HG03469 (cell line): ENCODE measurements around the gene ADAMTS2.

Experiments used
- ATAC-seq: cut with Tn5 transposase; IDR thresholded peaks from one replicate; pipeline ENCODE4 v1.9.1; 2021; ENCODE audit warnings: mild to moderate bottlenecking, moderate library complexity, moderate number of reproducible peaks; ENCODE audit not compliant: unreplicated experiment

Gene ADAMTS2

DNA sequence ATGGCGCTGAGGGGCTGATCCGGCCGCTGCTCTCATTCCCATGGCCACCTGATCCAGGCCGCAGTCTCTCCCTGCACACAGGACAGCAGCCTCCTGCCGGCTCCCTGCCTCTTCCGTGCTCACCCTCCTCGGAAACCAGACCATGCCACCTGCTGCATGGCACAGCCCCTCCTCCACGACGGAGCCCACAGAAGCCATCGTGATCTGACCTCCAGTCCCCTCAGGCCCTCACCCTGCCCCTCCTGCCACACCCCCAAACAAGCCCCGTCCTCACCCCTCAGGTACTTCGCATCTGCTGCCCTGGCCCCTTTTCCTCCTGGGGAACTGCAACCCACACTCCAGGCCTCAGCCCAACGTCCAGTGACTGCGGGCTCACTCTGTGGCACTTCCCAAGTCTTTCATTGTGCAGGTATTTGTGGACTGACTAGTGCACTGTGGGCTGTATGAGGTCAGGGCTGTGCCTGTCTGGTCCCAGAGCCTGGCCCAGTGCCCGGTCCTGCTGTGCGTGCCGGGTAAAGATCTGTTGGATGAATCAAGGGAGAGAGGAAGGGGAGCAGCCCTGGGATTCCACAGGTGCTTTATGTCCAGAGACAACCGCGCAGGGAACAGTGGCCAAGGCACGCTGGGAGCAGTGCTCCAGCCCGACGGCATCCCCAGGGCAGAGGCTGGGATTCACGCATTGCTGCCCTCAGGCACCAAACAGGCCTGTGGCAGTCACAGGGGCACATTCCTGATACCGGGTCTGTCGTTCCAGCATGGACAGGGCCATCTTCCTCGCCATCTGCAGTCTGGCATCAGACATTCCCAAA, 86.1 kb downstream of the ADAMTS2 start:
- ATAC-seq: no peak

DNA sequence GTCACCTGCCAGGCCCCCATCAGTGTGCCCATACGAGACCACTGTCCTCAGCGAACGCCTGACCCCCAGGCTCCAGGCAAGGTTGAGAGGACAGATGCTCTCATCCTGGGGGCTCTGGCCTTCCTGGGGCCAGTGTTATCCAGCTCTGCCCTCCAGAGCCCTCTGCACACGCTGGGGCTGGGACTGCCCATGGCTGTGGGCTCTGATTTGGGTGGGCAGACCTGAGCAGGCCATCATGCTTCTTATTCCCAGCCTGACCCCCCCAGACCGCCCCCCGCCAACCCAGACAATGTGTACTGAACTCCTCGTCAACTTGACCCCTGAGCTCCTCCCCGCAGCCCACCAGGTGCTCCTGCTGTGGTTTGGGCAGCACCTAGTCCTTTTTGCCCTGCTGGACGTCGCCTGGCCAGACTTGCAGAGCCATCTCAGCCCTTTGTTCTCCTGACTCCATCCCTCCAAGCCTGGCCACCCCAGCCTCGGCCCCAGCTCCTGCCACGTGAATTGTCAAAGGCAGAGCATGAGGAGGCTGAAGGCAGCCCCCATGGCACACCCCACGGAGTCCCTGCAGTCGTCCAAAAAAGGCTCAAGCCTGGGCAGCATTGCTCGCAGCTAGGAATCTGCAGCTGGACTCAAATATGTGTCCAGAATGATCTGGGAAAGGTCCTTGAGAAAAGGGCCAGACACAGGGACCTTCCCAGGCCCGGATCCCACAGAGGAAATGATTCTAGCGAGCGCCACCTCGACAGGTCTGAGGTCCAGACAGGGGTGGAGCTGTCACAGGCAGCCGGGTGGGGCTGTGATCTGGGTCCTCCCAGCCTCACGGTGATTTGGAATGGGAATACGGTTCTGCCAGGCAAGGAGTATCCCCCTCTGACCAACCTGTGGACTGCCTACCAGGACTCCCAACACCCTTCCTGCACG, 87.0 kb downstream of the ADAMTS2 start:
- no peak for ATAC-seq

DNA sequence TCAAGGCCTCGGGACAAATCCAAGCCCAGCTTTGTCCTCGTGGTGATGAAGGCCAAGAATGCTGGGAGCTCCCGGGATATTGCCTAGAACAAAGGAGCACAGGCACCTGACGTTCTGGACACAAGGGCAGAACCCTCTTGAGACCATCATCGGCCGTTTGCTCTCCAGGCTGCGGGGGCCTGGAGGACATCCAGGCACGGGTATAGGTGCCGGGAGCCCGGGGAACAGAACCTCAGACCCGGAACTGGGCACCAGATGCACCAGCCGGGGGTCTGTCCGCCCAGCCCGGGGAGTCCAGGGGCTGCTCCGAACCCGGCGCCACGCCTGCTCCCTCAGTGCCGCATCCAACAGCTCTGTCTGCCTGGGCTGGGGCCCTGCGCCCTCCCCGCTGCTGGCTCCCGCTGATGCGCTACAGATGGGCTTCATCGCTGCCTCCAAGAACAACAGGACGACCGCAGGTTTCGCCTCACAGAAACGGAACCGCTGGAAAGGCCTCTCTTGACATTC, 88.0 kb downstream of the ADAMTS2 start:
- ATAC-seq: no peak

DNA sequence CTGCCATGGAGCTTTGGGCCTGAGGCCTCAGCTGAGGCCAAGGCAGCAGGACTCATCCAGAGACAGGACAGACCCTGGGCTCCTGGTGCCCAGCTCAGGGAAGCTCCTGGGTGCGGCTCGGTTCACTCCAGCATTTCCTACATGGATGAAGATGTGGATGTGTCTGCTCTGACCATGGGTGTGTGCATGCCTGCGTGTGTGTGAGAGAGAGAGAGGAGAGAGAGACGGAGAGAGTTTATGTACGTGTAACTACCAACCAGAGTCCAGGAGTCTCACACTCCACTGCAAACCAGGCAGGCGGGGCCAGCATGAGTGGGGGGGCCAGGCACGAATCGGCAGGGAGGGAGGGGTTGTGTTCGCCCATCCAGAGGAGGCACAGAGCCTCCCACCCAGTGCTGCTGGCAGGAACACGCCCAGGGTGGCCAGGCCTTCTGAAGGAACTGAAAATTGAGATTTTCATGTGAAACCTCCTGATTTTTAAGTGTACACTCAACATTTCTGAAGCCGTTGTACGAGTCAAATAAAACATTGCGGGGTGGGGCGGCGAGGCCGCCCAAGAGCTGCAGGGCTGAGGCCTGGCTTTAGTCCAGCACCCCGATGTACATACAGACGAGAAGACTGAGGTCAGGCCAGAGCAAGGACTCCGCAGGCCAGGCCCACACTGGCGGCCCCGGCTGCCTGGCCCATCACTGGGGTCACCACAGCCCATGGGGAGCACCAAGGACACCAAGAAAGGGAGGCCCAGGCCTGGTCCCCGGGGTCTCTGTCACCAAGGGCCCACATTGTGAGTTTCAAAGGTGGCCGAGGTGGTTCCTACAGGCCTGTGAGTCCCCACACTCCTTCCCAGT, 88.7 kb downstream of the ADAMTS2 start:
- no peak for ATAC-seq

DNA sequence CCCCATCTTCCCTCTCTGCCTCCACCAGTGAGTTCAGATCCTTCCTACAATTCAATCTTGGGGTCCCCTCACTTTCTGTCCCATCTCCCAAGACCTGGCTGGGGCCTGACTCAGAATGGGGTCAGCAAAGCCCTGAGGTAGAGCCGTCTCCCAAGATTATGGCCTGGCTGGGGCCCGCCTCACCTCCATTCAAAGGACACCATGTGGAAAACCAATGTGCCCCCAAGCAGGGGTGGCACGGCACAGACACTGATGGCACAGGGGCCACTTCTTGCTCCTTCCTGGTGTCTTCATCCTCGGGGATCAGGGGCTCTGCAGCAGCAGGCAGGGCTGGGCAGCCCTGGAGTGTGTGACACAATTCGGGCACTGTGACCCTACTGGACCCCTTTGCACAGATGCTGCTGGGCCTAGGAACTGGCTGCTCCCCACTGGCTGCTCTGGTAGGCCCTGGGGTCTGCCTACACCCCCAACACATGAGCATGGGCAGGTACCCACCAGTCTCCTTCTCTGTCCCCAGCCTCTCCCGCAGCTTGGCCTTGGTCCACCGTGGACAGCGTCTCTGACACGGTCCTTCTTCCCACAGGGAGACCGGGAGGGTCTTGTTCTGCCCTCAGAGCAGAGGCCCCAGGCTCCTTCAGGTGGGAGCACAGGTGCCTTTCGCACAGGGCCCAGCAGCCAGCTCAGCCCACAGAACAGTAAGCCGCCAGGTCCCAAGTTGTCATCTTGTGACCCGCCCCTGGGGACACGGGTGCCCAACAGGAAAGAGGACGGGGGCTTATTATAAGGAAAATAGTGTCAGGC, 89.5 kb downstream of the ADAMTS2 start:
- no peak for ATAC-seq

DNA sequence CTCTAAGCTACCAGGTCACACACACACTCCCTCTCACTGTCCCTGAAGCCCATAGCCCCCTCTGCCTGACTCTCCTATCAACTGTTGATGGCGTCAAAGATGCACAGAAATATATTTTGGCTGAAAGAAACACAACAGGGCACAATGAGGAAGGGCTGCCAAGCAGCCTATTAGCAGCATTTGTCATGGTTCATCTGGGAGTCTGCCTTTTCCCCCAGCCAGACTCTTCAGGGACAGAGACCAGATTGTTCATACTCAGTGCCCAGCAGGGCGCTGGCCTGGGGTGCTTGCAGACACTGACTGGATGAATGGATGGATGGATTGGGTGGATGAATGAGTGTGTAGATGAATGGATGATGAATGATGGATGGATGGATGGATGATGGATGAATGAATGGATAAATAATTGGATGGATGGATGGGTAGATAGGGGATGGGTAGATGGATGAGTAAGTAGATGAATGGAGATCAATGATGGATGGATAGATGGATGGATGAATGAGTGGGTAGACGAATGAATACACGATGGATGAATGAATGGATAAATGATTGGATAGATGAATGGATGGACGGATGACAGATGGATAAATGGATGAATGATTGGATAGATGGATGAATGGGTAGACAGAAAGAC, 90.5 kb downstream of the ADAMTS2 start:
- ATAC-seq: no peak

DNA sequence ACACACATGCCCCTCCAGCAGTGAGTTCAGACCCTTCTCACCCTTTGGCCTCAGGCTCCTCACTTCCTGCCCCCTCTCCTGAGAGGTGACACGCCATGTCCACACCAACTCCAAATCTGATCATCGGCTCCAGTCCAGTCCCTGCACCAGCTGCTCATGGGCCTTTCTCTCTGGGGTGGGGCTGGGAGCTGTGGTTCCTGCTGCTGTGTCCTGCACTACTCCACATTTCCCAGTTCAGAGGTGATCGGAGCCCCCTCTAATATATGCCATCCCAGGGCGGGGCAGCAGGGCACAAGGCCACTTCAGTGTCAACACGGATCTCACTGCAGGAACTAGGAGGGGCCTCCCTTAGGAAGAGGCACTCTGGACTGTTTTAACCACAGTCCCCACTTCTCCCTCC, 91.5 kb downstream of the ADAMTS2 start:
- ATAC-seq: no peak

DNA sequence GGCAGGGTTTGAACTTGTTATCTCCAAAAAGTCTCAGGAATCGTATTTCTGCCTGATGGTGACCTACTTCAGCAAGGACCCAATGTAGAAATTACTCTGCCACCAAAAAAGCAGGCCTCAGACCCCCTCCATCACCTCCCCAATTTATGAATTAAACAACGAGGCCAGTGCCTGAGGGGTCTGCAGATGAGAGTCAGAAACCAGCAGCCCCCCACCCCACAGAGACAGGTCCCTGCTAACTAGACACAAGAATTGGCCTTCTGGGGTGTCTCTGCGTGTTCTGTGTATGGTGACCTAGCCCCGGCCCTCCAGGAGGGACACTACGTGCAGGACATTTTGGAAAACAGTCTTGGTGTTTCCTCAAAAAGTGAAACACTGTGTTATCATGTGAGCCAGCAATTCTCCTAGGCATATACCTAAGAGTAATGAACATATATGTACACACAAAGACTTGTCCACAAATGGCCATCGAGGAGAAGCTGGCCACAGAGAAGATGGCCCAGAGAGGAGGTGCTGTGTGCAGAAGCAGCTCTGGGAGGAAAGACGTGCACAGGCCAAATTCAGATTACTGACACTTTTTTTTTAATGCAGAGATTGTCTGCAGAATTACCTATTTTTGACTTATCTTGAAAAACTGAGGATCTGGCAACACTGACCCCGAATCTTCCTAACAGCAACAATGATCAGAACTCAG, 93.8 kb downstream of the ADAMTS2 start:
- no peak for ATAC-seq

DNA sequence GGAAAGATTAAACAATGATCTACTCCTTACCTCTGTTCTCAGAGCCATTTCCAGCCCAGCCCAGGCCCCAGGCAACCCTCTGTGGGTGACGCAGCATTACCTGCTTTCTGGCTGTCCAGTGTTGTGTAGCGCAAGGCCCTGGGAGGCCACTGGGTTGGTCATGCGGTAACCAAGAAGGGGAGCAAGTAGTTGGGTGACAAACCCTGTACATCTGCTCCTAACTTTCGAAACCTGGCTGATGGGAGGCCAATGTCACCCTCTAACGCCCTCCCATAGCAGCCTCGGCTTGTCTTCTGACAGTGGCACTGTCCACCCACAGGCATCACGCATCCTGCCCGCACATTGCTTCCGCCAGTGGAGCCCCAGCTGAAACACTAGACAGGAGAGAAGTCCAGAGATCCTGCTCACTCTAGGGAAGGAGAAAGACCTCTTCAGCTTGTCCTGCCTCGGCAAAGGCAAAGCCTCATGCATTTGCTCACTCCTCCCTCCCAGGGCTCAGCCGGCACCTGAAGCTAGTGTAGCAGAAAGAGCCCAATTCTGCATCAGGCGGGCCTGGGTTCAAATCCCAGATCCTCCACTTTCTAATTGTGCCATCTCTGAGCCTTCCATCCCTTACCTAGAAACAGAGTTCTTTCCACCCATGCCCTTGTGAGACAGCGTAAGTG, 94.6 kb downstream of the ADAMTS2 start:
- ATAC-seq: no peak

DNA sequence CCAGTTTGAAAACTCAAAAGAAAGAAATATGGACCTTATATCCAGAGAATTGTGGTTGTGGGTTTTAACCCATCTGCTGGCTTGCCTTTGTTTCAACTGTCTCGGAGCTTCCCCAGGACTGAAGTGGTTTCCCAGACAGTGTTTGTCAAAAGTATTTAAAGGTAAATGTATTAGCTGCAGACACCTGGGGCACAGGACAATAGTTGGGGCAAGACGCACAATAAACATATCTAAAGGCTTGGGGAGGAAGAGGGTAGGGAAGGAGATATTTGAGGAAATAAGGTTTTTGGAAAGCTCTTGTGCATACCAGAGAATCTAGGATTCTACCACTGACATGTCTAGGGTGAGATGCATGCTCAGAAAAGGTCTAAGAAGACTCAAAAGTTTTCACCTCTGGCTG, 99.0 kb downstream of the ADAMTS2 start:
- no peak for ATAC-seq

DNA sequence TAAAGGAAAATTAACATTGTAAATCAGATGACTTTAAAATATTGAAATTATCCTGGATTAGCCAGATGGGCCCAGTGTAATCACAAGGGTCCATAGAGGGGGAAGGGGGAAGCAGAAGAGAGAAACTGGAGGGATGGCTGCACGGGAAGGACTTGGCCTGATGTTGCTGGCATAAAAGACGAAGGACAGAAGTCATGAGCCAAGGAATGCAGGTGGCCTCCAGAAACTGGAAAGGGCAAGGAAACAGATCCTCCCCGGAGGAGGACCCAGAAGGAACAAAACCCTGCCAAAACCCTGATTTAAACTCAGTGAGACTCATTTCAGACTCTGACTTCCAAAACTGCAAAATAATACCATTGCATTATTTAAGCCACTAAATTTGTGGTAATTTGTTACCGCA, 100.2 kb downstream of the ADAMTS2 start:
- no peak for ATAC-seq

DNA sequence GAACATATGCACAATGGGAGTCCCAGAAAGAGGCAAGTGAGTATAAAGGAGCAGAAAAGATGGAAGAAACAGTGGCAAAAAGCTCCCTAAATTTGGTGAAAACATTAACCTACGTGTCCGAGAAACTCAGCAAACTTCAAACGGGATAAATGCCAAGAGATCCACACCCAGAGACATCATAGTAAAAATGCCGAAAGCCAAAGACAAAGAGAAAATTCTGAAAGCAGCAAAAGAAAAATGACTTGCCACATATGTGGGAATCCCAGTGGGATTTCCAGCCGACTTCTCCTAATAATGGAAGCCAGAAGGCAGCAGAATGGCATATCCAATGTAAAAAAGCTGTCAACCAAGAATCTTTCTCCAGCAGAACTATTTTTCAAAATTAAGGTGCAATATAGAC, 101.2 kb downstream of the ADAMTS2 start:
- no peak for ATAC-seq

DNA sequence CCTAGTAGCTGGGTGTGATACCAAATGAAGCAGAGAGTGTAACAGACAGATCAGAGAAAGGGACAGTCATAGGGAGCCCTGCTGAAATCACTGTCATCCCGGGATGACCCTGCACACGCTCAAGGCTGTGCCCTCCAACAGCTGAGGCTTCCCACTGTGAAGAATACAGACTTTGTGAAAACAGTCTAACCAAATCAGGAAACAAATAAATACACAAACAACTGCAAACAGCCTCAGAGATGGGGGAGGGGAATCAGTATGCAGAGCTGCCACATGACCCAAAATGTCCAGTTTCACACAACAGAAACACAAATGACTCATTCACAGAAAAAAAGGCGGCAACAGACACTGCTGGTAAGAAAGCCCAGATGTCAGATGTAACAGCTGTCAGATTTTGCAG, 101.9 kb downstream of the ADAMTS2 start:
- no peak for ATAC-seq

DNA sequence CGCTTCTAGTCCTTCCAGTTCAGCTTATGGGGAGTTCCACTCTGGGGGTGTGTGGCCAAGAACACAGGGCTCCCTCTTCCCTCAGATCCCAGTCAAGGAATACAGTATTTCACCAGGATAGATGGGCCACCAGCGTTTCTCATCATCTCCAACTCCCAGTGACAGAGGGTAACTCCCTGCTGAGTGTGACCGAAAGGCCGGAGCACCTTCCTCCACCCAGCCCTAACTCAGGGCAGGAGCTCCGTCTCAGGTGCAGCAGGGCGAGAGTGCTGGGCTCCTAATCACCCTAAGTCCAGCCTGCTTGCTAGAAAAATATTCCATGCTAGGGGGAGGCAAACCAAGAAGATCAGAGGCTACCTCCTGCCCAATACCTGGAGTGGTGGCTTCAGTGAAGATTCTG, 102.6 kb downstream of the ADAMTS2 start:
- no peak for ATAC-seq

DNA sequence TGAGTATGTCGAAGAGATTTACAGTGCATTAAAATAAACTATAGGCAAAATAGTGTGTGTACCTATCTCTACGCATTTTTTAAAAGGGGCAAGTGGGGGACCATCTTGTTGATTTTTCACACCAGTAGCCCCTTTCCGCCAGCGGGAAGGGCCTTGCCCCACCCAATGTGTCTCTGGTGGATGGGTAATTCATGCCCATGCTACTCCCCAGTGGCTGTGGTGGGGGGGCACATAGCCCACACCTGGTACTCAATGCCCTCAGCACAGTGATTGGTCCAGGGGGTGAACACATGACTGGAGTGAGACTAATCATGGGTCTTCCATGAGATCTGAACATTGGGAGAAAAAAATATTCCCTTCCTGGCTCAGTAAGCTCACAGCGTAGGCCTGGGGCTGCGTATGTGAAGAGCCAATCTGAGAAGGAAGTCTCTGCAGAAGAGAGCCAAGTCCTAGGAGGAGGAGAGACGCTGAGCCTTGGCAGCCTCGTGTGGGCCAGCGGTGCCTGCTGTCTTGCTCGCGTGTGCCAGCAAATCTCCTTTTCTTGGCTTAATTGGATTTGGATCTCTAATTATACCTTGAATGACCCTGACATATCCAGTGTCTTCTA, 103.4 kb downstream of the ADAMTS2 start:
- ATAC-seq: no peak

DNA sequence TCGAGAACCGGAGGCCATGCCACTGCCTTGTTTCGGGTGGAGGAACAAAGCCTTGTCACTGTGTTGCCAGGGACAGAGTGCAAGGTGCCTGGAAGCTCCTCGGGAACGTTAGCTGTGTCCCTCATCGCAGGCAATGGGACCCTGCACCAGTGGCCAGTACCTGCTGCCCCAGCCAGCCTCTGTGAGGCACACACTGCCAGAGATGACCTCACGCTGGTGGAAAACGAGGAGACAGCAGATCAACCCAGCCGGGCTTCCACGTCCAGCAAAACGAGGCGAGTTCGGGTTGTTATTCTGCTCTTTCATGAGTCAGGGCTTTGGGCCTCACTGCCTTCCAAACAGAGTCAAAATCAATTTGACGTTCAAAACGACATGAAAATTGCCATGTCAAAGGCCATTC, 104.1 kb downstream of the ADAMTS2 start:
- ATAC-seq: no peak

DNA sequence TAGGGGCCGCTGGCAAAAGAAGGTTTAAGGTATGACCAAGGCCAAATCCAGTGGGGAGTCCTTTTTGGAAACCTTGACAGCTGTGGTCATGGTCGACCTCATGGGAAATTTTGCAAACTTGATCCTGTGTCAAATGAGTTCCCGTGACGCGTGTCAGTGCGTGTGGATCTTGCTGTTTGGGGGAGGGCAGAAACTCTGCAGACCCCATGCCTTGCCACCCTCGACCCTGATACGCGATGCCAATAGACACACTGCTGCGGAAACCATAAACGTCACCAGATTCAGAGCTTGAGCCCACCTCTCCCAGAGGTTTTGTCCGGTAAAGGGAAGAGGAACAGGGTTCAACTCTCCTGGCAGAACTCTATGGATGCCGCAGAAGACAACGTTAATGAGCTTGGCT, 104.7 kb downstream of the ADAMTS2 start:
- ATAC-seq: no peak
